ENCODE measurements around the gene FOXN4. TPM values are rescaled to one million over a fixed set of nuclear protein-coding genes. Genes with fewer than 3 reads are reported as not detected.

Gene FOXN4
- total and polyA plus RNA-seq, 2 of the 13 experiments (the other 11 are each of a cell fraction or from before 2014, with no cell fraction given) = 0.11 TPM; not detected in 1

- no peak for TF ChIP-seq GATAD1 (CRISPR knock-in tag; IDR thresholded peaks at IDR 0.05)
- TF ChIP-seq ZNF784 (CRISPR knock-in tag; IDR thresholded peaks at IDR 0.05; ENCODE audit: borderline replicate concordance) = no peak
- no peak for TF ChIP-seq ATRX (CRISPR knock-in tag; IDR thresholded peaks at IDR 0.05; ENCODE audit: borderline replicate concordance)
Observed at GRCh38 chr12:109304485-109304884, 4.6 kb downstream of the FOXN4 start (continued).

- DNase-seq (ENCODE audit: low spot score) = no peak
- Histone ChIP-seq H4K20me1 (ENCODE audit: insufficient read depth, low read length) (no peaks in the 10 kb centered on the region), H3K9ac (ENCODE audit: insufficient read depth, low read depth, low read length) (no peak overlapping the region), H3K79me2 (ENCODE audit: insufficient read depth, low read length) (no peaks in the 10 kb centered on the region), H2AFZ (ENCODE audit: low read length) (no peak overlapping the region), H3K36me3 (replicated peaks in 1 of 2; ENCODE audit: control insufficient read depth in 1 of 2, insufficient read depth in 2 of 2, low read length in 2 of 2) (no peaks in the 10 kb centered on the region), H3K9me3 (ENCODE audit: low read length) (no peaks in the 10 kb centered on the region), H3K27me3 (ENCODE audit: control insufficient read depth in 1 of 2, insufficient read depth in 2 of 2, low read length in 2 of 2) (peaks cover 3 to 17% of the 10 kb centered on the region in 2 experiments; a peak in 3 of 5 replicates), H3K27ac (ENCODE audit: extremely low read length, insufficient read depth, low read length) (no peak overlapping the region), H3K4me1 (ENCODE audit: insufficient read depth, low read length) (peaks cover 25% of the 10 kb centered on the region), H3K4me2 (ENCODE audit: low read depth, low read length) (no peak overlapping the region), H3K4me3 (replicated peaks in 1 of 3; ENCODE audit: insufficient read depth in 1 of 3, low read depth in 2 of 3, low read length in 3 of 3) (no peak overlapping the region)
- WGBS (ENCODE audit: low lambda C conversion rate) = 56% methylated on average over 4 of the region's 5 CpGs
- FAIRE-seq = no peak
- BruUV-seq (replicated peaks) = no TSS peak
- ChIA-PET POLR2A (no interaction called here), CTCF (ENCODE audit: low intra/inter-chr PET ratio, low total read pairs) (no interaction called here)
- no peak for ATAC-seq
- in situ Hi-C loops (cut with HindIII; ENCODE audit: extremely low pct_ligation_motif_present, low pct_unique_long_range_greater_than_20kb) (no loop called here), intact Hi-C loops (cut with micrococcal nuclease; ENCODE audit: unreplicated experiment) (no loop called here)
- TF ChIP-seq ZNF747 (CRISPR knock-in tag; IDR thresholded peaks at IDR 0.05; ENCODE audit: borderline replicate concordance) (no peak), ZNF775 (CRISPR knock-in tag; IDR thresholded peaks at IDR 0.05; ENCODE audit: borderline replicate concordance) (no peak), AKAP8 (CRISPR knock-in tag; IDR thresholded peaks at IDR 0.05) (no peak), ZNF326 (CRISPR knock-in tag; IDR thresholded peaks at IDR 0.05; ENCODE audit: borderline replicate concordance) (no peak), ZNF230 (CRISPR knock-in tag; IDR thresholded peaks at IDR 0.05) (no peak), PREB (CRISPR knock-in tag; IDR thresholded peaks at IDR 0.05) (no peak), RERE (CRISPR knock-in tag; IDR thresholded peaks at IDR 0.05; ENCODE audit: low read depth) (no peak), REXO4 (CRISPR knock-in tag; IDR thresholded peaks at IDR 0.05; ENCODE audit: borderline replicate concordance) (no peak), ZFP1 (CRISPR knock-in tag; IDR thresholded peaks at IDR 0.05) (no peak), HOXA3 (CRISPR knock-in tag; IDR thresholded peaks at IDR 0.05) (no peak), HOXA5 (CRISPR knock-in tag; IDR thresholded peaks at IDR 0.05) (no peak), SCMH1 (CRISPR knock-in tag; IDR thresholded peaks at IDR 0.05; ENCODE audit: borderline replicate concordance) (no peak), ZNF7 (CRISPR knock-in tag; IDR thresholded peaks at IDR 0.05) (no peak), SMAD9 (CRISPR knock-in tag; IDR thresholded peaks at IDR 0.05) (no peak), KAT2B (IDR thresholded peaks at IDR 0.05; ENCODE audit: borderline replicate concordance, low read depth, low read length) (no peak), ZEB1 (IDR thresholded peaks at IDR 0.05; ENCODE audit: insufficient replicate concordance, low read depth) (no peak)
Observed at GRCh38 chr12:109302770-109303169, 6.3 kb downstream of the FOXN4 start.
